GM19025 (cell line): Measurements from ENCODE around the gene SDK2.
"Not testable (repeated sequence)": the region's sequence is repeated elsewhere in the genome, so short reads cannot be mapped to it uniquely, and the experiment has no call there.

Source experiments
- ATAC-seq: cut with Tn5 transposase; IDR thresholded peaks from one replicate; pipeline ENCODE4 v1.9.1; 2021; ENCODE audit warnings: mild to moderate bottlenecking, low read depth, moderate library complexity; ENCODE audit not compliant: unreplicated experiment

SDK2 gene

DNA sequence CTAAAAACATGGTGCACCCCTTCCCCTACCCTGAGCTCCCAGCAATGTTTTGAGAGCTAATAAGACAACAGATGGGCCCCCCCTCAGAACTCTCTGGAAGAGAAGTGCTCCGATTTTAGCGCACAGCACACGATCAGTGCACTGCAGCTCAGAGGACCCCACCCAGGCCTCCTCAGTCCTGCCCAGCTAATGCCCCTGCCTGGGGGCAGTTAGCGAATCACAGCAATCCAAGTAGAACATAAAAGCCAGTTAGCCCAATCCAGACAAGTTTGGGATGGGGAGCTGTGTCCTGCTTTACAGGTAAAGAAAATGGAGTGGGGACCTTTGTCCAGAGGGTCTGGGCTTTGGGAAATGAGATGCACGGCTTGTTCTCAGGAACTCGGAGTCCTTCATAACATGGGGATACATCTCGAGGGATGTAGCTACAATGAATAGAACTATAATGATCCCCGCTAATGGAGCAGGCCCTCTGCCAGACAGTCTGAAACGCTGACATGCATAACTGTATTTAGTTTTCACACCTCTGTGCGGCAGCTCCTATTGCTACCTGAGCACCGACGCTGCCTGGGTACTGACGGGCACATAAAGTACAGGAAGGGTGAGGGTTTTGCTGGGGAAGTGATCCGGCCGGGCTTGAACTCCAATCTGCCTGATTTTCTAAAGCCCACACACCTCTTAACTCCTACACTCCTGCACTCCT is 302.7 kb downstream of the SDK2 start:
- ATAC-seq, result no peak

DNA sequence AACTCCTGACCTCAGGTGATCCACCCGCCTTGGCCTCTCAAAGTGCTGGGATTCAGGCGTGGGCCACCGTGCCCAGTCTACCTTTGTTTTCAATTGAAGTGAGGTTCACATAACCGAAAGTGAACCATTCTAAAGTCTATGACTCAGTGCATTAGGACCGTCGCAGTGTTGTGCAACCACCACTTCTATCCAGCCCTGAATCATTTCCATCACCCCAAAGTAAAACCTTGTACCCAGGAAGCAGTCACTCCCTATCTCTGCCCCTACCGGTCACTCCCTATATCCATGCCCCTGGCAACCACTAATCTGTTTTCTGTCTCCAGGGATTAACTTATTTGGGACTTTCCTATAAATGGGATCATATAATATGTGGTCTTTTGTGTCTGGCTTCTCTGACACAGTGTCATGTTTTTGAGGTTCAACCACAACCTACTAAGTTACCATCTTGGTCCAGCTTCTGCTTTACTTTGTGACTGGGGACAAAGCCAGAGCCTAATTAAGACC is 304.1 kb downstream of the SDK2 start:
- ATAC-seq, result no peak

DNA sequence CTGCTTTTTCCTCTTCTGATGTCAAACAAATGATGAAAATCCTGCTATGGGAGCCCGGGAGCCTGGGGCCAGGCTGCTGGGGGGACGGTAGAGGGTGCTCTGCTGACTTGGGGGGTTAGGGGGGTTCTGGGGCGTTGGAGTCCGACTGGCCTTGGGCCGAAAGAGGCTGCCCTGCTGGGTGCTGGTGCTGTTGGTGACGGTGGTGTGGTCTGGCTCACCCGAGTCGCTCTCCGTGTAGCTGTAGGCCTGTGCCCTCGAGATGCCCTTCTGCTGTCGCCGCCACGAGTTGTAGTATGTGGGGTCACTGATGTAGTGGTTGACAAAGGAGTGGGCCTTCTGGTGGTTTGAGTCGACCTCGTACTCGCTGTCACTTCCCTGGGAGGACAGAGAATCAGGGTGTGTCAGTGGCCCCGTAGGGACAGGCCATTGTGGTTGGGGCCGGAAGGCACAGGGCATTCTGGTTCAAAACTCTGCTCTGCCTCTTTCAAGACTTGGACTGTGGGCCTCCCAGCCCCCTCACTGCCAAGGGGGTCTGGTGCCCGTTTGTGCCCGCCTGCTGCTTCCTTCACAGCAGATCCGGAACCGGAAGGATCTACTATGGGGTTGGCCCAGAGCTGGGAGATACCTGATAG is 305.6 kb downstream of the SDK2 start:
- ATAC-seq, result no peak

DNA sequence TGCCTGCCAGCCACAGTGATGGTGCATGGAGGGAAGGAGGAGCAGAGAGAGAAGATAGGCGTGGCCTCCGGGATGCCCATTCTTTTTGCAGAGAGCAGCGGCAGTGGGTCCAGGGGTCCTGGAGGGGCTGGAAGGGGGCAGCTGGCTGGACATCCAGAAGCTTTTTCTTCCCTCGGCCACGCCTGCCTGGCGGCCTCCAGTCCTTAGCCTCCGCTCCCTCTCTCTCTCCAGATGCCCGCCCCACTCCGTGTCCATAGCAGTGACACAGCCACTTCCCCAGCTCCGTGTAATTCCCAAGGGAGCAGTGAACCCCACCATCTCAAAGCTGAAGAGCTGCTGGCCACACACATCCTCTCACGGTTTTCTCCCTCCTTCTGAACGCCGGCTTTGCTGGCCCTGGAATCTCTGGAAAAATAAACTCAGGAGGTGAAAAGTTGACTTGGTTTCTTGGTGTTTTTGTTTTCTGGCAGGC is 306.2 kb downstream of the SDK2 start:
- no peak for ATAC-seq

DNA sequence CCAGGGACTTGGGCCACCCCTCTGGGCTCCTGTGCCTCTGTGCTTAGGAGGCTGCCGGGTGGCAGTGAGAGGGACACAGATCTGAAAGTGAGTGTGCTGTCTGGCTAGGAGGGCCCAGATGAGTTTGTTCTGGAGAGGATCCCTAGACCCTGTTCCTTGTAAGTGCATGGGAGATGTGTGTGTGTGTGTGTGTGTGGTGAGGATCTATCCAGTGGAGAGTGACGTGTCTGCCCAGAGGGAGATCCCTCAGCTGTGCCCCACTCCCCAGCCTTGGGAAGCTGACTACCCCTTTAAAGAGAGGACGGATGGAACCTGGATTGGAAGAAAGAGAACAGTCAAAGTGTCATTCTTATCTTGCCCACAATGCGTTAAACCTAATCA is 306.9 kb downstream of the SDK2 start:
- ATAC-seq, result no peak

DNA sequence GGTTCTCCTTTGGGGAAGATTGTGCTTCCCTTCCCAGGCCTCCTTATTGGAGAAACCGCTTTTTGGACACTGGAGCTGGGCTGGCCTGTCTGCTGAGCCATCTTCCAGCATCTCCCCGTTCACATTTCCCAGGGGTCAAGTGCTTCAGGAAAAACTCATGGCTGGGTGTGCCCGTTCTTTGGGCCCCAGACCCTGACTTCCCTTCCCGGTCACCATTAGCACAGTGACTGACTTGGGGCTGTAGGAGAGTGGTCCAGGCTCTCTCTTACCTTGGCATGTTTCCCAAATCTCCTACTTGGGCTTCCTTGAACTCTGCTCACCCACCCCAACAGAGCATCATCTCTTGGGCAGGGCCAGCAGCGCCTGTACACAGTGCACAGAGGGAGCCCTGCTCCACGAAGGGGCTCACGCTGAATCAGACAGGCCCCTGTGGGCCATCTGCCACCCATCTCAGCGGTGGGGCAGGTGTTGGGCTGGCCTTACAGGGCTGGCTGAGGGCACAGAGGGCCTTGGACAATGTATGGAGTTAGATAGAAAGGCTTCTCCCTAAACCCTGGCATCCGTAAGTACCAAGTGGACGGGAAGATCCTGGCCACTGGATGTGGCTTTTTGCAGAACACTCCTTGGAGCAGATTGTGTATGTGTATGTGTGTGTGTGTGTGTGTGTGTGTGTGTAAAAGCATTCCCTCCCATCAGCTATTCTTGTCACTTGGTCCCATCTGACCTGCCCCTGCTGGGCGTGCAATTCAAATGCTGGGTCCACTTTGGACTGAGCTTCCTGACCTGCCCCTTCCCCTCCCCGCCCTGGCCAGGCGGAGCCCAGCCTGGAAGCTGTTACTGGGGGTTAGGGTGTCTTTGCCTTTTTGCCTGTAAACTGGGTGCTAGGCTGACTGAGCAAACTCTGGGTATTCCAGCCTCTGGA is 307.6 kb downstream of the SDK2 start:
- no peak for ATAC-seq

DNA sequence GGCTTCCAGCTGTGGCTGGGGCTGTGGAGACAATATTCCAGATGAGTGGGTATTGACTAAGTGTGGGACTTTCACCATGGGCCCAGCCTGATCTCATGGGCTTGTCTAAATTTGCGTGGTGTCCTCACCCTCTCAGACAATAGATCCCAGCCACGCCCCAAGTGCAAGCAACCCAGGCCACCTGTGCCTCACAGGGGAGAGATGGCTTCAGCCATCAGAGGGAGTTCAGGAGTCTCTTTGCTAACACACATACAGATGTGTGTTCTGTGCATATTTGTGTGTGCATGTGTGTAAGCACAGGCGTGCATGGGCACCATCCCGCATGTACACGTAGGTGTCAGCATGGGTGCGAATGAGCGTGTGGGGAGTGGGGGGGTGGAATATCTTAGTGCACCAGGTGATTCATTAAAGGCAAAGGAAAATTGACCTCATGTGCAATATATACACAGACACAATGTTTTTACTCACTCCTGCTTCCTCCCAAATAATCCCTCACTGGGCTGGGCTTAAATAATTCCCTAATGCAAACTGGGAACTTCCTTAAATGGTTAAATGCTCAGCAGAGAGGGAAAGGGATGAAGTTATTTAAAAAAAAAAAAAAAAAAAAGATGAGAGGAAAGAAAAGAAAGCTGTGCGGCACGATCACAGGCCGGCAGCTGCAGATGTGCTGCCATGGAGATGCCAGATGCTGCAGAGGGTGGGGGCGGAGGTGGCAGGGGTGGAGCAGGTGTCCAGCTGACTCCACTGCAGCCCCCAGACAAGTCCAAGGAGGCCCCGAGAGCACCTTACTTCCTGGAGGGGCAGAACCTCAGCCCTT is 308.4 kb downstream of the SDK2 start:
- no peak for ATAC-seq

DNA sequence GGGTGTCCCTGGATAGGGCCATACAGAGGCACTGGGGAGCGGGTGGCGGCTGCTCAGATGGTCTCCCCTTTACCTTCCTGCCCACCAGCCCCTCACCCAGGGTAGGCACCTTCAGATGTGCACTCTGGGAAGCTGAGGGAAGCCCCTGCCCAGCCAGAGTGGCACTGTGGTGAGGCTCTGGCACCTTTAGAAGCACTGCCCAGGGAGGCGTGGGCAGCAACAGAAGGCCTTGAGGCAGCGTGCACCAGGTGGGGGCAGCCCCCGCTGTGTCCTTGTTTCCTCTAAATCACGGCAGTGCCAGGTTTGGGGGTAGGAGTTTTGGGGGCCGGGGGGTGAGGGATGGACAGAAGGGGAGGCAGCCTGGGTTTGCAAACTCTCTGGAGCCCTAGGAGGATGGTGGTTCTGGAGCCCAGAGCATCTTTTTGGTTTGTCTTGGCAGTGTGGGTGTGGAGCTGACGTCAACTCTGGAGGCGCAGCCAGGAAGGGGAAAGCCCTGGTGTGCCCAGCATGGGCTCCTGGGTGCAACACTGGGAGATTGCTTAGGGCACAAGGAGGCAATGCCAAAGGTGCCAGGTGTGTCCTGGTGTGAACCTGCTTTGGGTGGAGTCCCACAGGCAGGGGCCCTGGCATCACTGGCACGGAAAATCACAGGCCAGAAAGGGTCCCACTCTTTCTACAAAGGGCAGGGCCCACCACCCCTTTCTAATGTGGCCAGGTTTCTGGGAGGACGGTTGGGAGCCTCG is 309.3 kb downstream of the SDK2 start:
- ATAC-seq, result no peak

DNA sequence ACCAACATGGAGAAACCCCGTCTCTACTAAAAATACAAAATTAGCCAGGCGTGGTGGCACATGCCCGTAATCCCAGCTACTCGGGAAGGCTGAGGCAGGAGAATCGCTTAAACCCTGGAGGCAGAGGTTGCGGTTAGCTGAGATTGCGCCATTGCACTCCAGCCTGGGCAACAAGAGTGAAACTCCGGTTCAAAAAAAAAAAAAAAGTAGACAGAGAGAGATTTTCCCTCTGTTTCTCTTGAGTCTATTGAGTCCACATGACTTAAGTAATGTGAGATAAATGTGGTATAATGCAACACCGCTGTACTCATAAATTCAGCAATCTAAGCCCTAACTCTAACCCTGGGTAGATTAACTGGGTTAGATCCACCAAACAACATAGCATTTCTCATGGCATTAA is 310.8 kb downstream of the SDK2 start:
- ATAC-seq, result not testable (repeated sequence)

DNA sequence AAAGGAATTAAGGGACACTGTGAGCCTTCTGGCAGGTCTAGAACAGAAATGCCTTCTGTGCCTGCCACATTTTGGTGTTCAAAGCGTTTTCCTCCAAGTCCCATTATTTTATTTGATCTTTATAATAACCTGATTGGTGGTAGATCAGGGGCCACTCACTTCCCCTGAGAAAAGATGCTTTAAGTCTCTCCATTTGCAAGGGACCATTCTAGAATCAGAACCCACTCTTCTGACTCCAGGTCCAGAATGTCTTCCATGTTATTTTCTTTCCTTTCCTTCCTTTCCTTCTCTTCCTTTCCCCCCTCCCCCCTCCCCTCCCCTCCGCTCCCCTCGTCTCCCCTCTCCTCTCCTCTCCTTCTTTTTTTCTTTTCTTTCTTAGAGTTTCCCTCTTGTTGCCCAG is 313.2 kb downstream of the SDK2 start:
- no peak for ATAC-seq

DNA sequence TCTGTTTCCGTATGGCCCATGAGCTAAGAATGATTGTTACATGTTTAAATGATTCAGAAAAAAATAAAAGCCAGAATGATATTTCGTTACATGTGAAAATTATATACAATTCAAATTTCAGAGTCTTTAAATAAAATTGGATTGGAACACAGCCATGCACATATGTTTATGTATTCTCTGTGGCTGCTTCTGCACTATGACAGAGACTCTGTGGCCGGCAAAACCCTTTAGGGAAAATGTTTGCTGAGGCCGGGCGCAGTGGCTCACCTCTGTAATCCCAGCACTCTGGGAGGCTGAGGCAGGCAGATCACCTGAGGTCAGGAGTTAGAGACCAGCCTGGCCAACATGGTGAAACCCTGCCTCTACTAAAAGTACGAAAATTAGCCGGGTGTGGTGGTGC is 316.6 kb downstream of the SDK2 start:
- no peak for ATAC-seq

DNA sequence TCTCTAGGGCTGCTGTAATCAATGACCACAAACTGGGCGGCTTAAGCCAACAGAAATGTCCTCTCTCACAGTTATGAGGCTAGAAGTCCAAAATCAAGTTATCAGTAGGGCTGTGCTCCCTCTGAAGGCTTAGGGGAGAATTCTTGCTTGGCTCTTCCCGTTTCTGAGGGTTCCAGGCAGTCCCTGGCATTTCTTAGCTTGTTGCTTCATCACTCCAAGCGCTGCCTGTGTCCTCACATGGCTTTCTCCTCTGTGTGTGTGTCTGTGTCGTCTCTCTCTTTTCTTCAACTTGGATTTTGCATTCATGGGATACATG is 318.8 kb downstream of the SDK2 start:
- ATAC-seq, result no peak

DNA sequence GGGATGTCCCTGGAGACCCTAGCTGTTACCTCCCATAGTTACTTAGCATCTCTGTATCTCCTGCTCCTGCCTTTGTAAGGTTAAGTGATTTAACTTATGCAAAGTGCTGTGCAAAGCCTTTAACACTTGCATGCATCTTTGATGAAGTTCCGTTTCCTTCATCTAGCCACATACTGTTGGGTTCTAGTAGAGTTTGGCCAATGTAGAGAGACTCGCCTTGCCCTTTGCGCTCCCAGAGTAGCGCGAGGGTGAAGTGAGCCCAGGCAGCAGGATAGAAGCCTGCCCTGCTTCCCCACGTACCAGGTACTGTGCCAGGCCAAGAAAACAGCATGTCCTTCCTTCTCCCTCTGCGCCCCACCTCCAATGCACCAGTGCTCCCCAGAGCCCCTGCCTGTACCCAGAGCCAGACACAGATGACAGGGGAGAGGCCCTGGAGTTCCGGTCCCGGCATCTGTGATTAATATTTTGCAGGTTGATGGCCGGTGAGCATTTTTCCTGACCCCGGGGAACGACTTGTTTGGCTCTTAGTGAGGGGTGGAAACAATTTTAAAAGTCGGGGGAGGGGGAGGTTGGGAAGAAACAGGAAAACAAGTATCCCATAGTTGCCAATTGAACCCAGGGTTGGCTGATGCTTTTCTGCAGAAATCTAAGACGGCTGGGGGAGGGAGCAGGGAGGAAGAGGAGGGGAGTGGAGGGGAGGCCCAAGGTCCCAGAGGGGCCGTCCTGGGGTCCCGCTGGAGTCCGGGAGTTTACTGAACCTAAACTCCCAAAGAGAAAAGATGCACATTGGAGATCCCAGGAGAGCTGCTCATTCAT is 319.3 kb downstream of the SDK2 start:
- ATAC-seq, result no peak

DNA sequence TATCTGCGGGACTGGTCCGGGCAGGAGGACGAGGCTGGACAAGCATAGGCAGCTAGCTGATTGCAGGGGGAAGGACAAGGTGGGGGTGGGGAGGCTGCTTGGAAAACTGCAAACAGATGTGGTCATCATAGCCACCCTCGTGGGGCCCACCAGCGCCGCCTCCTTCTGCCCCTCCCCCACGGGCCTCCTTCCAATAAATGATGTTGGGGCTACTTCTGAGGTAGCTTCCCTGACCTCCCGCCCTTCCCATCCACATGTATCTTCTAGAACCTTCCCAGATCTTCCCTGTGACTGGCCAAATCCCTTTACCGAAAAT is 320.1 kb downstream of the SDK2 start:
- no peak for ATAC-seq

DNA sequence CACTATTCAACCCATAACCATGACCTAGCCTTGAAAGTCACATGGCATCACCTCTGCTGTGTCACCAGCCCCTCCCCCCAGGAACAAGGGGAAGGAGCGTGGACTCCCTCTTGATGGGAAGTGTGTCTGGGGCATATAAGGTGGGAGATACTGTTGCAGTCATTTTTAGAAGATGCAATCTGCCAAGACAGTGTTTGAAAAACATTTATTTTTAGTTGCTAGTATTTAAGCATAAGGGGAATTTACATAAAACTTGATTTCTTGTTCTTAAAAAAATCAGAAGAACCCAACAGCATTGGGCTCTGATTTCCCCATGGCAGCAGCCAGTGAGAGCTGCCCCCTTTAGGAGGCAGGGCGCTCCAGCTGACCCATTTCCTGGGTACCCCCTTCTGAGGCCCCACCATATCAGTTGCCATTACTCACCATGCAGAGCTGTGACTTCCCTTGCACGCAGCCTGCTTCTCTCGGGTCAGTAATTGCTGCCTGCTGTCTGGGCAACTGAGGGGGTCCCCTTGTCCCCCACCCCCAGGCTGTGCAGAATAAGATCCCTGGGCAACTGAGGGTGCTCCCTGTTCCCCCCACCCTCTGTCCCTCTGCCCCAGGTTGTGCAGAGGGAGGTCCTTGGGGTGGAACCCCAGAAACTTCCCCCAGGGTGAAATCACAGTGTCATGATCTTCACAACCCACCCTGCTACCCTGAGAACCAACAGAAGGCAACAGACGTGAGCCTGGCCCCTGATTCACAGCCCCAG is 320.7 kb downstream of the SDK2 start:
- no peak for ATAC-seq

DNA sequence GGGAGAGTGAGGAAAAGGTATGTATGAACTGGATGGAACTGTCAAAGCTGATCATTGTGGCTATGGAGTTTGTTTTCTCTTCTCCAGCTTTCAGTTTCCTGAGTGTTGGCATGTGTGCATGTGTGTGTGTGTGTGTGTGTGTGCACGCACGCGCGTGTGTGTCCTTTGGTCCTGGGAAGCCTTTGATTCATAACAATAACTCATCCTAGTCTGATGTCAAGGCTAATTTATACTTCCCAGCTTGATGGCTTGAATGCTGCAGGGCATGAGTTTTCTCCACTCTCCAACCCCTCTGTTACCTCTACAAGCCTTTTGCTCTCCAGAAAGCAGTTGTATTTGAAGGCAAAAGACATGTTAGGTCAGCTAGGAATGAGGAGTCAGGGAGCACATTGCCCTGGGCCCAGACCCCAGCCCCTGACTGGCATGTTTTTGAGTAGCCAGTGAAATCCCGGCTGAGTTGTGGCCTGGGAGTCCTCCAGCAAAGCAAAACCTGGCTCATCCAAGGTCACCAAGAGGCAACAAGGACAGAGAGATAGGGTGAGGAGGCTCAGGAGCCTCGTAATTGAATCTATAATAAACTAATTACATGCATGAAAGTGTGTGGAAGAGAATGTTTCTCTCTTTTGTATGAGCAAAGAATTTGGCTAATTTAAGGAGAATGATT is 323.5 kb downstream of the SDK2 start:
- ATAC-seq, result no peak

DNA sequence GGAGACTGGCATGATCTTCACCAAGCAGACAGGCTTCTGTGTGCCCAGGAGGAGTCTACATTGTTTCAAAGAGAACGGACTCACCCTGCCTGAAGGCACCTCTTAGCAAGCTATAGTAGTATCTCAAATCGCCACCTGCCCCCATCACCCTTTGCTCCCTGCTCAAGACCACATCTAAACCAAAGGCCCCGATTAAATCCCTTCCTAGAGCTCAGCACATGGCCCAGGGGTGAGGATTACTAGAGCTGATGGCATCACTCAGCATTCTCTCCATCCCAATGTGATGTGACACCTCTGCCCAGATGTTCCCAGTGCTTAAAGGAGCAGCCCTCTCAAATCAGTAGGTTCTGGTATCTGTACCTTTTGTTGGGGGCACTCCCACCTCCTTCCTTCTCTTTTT is 324.5 kb downstream of the SDK2 start:
- ATAC-seq, result no peak

DNA sequence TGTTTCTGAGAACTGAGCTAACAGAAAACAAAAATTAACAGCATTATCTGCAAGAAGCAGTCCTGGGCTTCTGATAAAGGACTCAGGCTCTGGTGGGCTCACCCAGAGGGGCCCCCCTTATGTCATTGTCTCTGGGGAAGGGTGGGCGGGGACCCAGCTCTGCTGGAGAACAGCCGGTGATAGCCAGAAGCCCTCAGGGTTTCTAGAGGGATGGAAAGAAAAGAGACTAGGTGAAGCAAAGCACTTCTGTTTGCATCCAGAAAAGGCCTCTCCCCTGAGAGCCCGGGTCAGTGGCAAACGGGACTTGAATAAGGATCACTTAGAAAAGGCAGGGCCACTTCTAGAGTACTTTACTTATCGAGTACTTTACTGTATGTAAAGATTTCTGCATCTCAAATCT is 325.4 kb downstream of the SDK2 start:
- ATAC-seq, result no peak
